CD4-positive, CD25-positive, alpha-beta regulatory T cell (primary cell): ENCODE data around the gene KRT31. TPM values are rescaled to one million over a fixed set of nuclear protein-coding genes. Genes with fewer than 3 reads are reported as not detected.
"Not testable (repeated sequence)": the region's sequence is repeated elsewhere in the genome, so short reads cannot be mapped to it uniquely, and the experiment has no call there.

ENCODE experiments used
- ATAC-seq, 2 donors: fragments of 150-1000 bp; cut with Tn5 transposase; one replicate each; pipeline ENCODE4 v1.10.0; 2021; ENCODE audit warnings: low read depth in 2 of 2, moderate number of reproducible peaks in 2 of 2, moderate library complexity in 1 of 2
- DNase-seq, 3 donors: peaks; one replicate each; pipeline versions ENCODE4 v3.0.0 to v3.0.0-alpha.2; 2012 to 2022; ENCODE audit warnings: mixed read lengths in 1 of 3
- H3K27ac ChIP-seq: one replicate; pipeline ENCODE4 v1.7.0; 2013; ENCODE audit warnings: mild to moderate bottlenecking, low read length; ENCODE audit not compliant: insufficient read depth, poor library complexity, severe bottlenecking
- H3K27me3 ChIP-seq: one replicate; pipeline ENCODE4 v1.7.0; 2013; ENCODE audit warnings: low read length; ENCODE audit not compliant: control insufficient read depth, insufficient read depth
- H3K36me3 ChIP-seq: one replicate; pipeline ENCODE4 v1.7.0; 2013; ENCODE audit warnings: mild to moderate bottlenecking, low read length, moderate library complexity; ENCODE audit not compliant: control insufficient read depth, insufficient read depth
- H3K4me1 ChIP-seq: 2 replicates; pipeline ENCODE4 v1.7.0; 2013; ENCODE audit warnings: mild to moderate bottlenecking, low read length; ENCODE audit not compliant: insufficient read depth, control insufficient read depth, poor library complexity, severe bottlenecking
- H3K4me3 ChIP-seq: one replicate; pipeline ENCODE4 v1.7.0; 2013; ENCODE audit warnings: low read depth, mild to moderate bottlenecking, low read length, moderate library complexity
- H3K9me3 ChIP-seq, 2 experiments: 1 replicate in 1 of 2; 2 replicates in 1 of 2; pipeline ENCODE4 v1.7.0; 2013; ENCODE audit warnings: low read length in 2 of 2, mild to moderate bottlenecking in 1 of 2, moderate library complexity in 1 of 2; ENCODE audit not compliant: control insufficient read depth in 2 of 2
- H3K27ac Mint-ChIP-seq, 3 donors: one replicate each; pipeline ENCODE4 v1.8.0; 2020 to 2022; ENCODE audit warnings: mild to moderate bottlenecking in 3 of 3, mixed read lengths in 3 of 3, moderate library complexity in 2 of 3
- H3K27me3 Mint-ChIP-seq: one replicate; pipeline ENCODE4 v1.8.0; 2022; ENCODE audit warnings: mild to moderate bottlenecking, mixed read lengths
- H3K36me3 Mint-ChIP-seq: one replicate; pipeline ENCODE4 v1.8.0; 2020; ENCODE audit warnings: mixed read lengths
- H3K4me1 Mint-ChIP-seq, 4 donors: one replicate each; pipeline ENCODE4 v1.8.0; 2020 to 2022; ENCODE audit warnings: mixed read lengths in 4 of 4, mild to moderate bottlenecking in 1 of 4
- H3K4me3 Mint-ChIP-seq, 4 donors: one replicate each; pipeline ENCODE4 v1.8.0; 2020 to 2022; ENCODE audit warnings: mild to moderate bottlenecking in 4 of 4, mixed read lengths in 4 of 4, moderate library complexity in 3 of 4
- H3K9me3 Mint-ChIP-seq, 7 donors: one replicate each; pipeline ENCODE4 v1.8.0; 2020 to 2022; ENCODE audit warnings: mixed read lengths in 7 of 7, mild to moderate bottlenecking in 3 of 7, moderate library complexity in 2 of 7
- polyA plus RNA-seq, 4 donors: library from polyadenylated mRNA; unstranded; fragments of 300-500 nt; fragmentation: Illumina TruSeq; gene quantifications; one replicate each; pipeline ENCODE4 v1.2.3, GENCODE V29; 2021
- total RNA-seq: library from RNA; stranded (reverse); gene quantifications from one replicate; pipeline ENCODE4 v1.2.3, GENCODE V29; 2022

Gene KRT31
- total and polyA plus RNA-seq, 5 donors from 2014 or later: not detected

DNA sequence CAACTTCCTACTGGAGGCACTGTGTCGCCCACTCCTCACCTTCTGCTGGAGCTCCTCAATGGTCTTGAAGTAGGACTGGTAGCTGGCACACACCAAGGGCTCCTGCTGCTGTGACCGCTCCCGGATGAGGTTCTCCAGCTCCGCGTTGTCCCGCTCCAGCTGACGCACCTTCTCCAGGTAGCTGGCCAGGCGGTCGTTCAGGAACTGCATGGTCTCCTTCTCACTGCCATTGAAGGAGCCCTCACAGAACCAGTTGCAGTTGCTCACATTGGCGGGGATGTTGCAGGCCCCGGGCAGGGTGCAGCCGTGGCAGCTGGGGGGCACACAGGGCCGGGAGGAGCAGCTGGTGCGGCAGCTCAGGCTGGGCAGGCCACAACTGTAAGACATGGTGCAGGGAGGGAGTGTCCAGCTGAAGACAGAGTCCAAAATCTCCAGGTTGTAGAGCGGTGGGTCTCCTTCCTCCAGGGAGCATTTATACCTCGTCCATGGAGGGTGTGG, 47.0 kb downstream of the KRT31 start, which contains the start of gene KRT33A:
Gene KRT33A (minus strand): TSS at position 448 of the 498 bp plus-strand sequence. CDS start 61 bp downstream, at position 387.
- H3K36me3 Mint-ChIP-seq: not testable (repeated sequence)

DNA sequence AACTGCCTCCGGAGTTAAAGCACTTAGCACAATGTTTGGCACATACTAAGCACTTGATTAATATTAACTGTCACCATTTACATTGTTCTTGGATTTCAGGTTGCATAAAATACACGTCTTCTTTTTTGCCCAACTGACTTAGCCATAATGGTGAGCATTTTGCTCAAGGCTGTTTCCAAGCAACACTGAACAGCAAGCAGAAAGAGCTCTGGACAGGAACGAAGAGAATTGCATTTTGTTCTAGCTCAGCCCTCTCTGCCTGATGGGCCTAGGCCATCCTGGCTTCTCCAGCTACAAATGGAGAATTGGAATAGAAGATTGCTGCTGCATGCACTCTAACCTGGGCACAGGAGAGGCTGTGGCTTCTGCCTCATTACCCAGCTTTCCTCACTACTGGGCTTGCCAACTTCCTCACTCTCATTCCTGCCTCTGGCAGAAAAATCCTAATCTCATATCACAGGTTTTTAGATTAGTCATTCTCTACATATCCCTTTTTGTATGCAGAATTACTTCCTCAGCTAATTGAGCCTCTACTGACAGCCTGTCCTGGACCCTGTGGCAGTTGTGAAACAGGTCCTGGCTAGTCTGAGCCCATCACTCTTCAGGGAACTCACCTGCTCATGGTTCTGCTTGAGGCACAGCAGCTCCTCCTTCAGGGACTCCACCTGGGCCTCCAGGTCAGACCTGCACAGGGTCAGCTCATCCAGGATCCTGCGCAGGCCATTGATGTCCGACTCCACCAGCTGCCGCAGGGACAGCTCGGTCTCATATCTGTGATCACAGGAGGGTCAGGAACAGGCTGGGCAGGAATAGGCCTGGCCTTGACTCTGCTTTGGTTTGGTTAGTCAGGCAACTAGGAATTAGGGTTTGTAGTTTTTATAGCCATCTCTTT, 49.3 kb downstream of the KRT31 start:
- no peak overlapping the region for H3K27ac Mint-ChIP-seq

More for the DNA sequence above, 47.0 kb downstream of the KRT31 start, which contains the start of gene KRT33A:
- not testable (repeated sequence) for H3K4me1 ChIP-seq, H3K9me3 ChIP-seq, H3K27ac ChIP-seq, H3K9me3 Mint-ChIP-seq, H3K27me3 ChIP-seq, H3K27ac Mint-ChIP-seq, H3K4me1 Mint-ChIP-seq, H3K36me3 ChIP-seq, H3K4me3 ChIP-seq, ATAC-seq, DNase-seq
- Mint-ChIP-seq H3K4me3 (peak within 1 kb of the TSS in 1 of 4 donors; percentile 51), H3K27me3 (peaks cover 17% of the 10 kb centered on the region)

DNA sequence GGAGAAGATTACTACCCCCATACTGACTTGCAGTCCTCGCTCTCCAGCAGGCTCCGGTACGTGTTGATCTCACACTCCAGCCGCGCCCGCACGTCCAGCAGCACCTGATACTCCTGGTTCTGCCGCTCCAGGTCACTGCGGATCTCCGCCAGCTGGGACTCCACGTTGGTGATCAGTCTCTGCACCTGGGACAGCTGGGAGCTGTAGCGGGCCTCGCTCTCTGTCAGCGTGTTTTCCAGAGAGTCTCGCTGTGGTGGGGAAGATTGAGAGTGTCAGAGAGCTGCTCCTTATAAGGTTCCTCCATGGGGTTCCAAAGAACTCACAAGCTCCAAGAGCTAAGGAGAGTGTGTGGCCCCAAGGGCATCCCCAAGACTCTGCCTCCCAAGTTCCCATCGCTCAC, 51.0 kb downstream of the KRT31 start:
- H3K36me3 Mint-ChIP-seq, H3K27ac Mint-ChIP-seq, H3K9me3 ChIP-seq, DNase-seq, H3K4me3 ChIP-seq, H3K27ac ChIP-seq, H3K4me1 ChIP-seq, H3K27me3 Mint-ChIP-seq, H3K27me3 ChIP-seq, H3K36me3 ChIP-seq, ATAC-seq, H3K4me3 Mint-ChIP-seq: not testable (repeated sequence)
- Mint-ChIP-seq H3K9me3 (peaks cover 0 to 16% (median 2%) of the 10 kb centered on the region in 7 donors), H3K4me1 (peaks cover 4 to 19% (median 13%) of the 10 kb centered on the region in 4 donors)

More for the DNA sequence above, 49.3 kb downstream of the KRT31 start:
- H3K36me3 Mint-ChIP-seq: no peaks in the 10 kb centered on the region
- Histone ChIP-seq H3K4me1 (no peaks in the 10 kb centered on the region), H3K27ac (no peak overlapping the region), H3K27me3 (no peaks in the 10 kb centered on the region), H3K4me3 (no peak overlapping the region), H3K36me3 (no peaks in the 10 kb centered on the region), H3K9me3 (no peaks in the 10 kb centered on the region)
- peaks cover 0 to 4% (median 3%) of the 10 kb centered on the region in 7 donors for H3K9me3 Mint-ChIP-seq
- no peak overlapping the region for H3K4me3 Mint-ChIP-seq
- ATAC-seq (no peak), DNase-seq (no peak)
- H3K4me1 Mint-ChIP-seq: peaks cover 0 to 10% (median 8%) of the 10 kb centered on the region in 4 donors
- peaks cover 15% of the 10 kb centered on the region for H3K27me3 Mint-ChIP-seq

DNA sequence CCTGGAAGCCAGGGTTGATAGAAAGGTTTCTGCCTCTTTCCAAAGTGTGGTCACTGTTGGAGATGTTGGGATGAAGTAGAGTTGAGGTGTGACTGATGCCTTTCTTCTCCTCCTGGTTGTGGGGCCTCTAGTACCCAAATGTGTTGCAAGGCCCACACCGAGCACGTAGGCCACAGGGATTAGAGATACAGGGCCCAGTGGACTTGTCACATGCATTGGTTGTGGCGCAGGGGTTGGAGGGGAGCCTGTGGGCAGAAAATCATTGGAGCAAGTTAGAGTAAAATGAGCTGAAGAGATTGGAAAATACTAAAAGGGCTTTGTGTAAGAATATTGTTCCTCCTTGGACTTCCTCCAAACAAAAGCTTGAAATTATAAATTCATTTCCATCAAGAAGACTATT, 51.4 kb downstream of the KRT31 start:
- Mint-ChIP-seq H3K36me3 (no peaks in the 10 kb centered on the region), H3K4me1 (peaks cover 8 to 23% (median 16%) of the 10 kb centered on the region in 4 donors), H3K27ac (no peak overlapping the region), H3K9me3 (peaks cover 0 to 16% (median 2%) of the 10 kb centered on the region in 7 donors), H3K4me3 (no peak overlapping the region), H3K27me3 (peaks cover 6% of the 10 kb centered on the region)
- peaks cover 0 to 3% of the 10 kb centered on the region in 2 experiments for H3K9me3 ChIP-seq
- no peak overlapping the region for H3K4me3 ChIP-seq
- peaks cover 10% of the 10 kb centered on the region for H3K4me1 ChIP-seq
- H3K27me3 ChIP-seq: no peaks in the 10 kb centered on the region
- H3K27ac ChIP-seq: no peak overlapping the region
- no peaks in the 10 kb centered on the region for H3K36me3 ChIP-seq
- no peak for ATAC-seq
- DNase-seq: no peak

Other genes starting within 250 kb of the KRT31 start
Only the 30 nearest of the 31 such genes appear.
- not detected for gene KRTAP4-4, start 236.9 kb downstream of the KRT31 start, total RNA-seq
- not detected for gene KRTAP4-4, start 236.9 kb downstream of the KRT31 start, polyA plus RNA-seq
- not detected for gene KRTAP4-3, start 229.4 kb downstream of the KRT31 start, total RNA-seq
- gene KRTAP4-3, start 229.4 kb downstream of the KRT31 start, polyA plus RNA-seq: not detected
- gene KRTAP4-2, start 219.4 kb downstream of the KRT31 start, total RNA-seq: not detected
- not detected for gene KRTAP4-2, start 219.4 kb downstream of the KRT31 start, polyA plus RNA-seq
- gene KRTAP4-1, start 212.7 kb downstream of the KRT31 start, total RNA-seq: not detected
- gene KRTAP4-1, start 212.7 kb downstream of the KRT31 start, polyA plus RNA-seq: not detected
- gene KRTAP9-1, start 207.7 kb downstream of the KRT31 start, total RNA-seq: not detected
- gene KRTAP9-1, start 207.7 kb downstream of the KRT31 start, polyA plus RNA-seq: not detected
- not detected for gene KRTAP9-2, start 171.0 kb downstream of the KRT31 start, total RNA-seq
- gene KRTAP9-2, start 171.0 kb downstream of the KRT31 start, polyA plus RNA-seq: not detected
- not detected for gene KRTAP9-3, start 165.2 kb downstream of the KRT31 start, total RNA-seq
- gene KRTAP9-3, start 165.2 kb downstream of the KRT31 start, polyA plus RNA-seq: not detected
- not detected for gene KRTAP9-8, start 159.6 kb downstream of the KRT31 start, total RNA-seq
- not detected for gene KRTAP9-8, start 159.6 kb downstream of the KRT31 start, polyA plus RNA-seq
- not detected for gene KRTAP9-4, start 147.9 kb downstream of the KRT31 start, total RNA-seq
- gene KRTAP9-4, start 147.9 kb downstream of the KRT31 start, polyA plus RNA-seq: not detected
- gene KRTAP9-9, start 142.2 kb downstream of the KRT31 start, total RNA-seq: not detected
- not detected for gene KRTAP9-9, start 142.2 kb downstream of the KRT31 start, polyA plus RNA-seq
- not detected for gene KRTAP9-6, start 132.2 kb downstream of the KRT31 start, total RNA-seq
- not detected for gene KRTAP9-6, start 132.2 kb downstream of the KRT31 start, polyA plus RNA-seq
- not detected for gene KRTAP9-7, start 121.9 kb downstream of the KRT31 start, total RNA-seq
- gene KRTAP9-7, start 121.9 kb downstream of the KRT31 start, polyA plus RNA-seq: not detected
- gene KRTAP29-1, start 94.8 kb downstream of the KRT31 start, total RNA-seq: not detected
- under 1 TPM in 1 of 4 donors, not detected in 3; 0.63 TPM for gene KRTAP29-1, start 94.8 kb downstream of the KRT31 start, polyA plus RNA-seq
- gene KRTAP16-1, start 88.3 kb downstream of the KRT31 start, total RNA-seq: 0.42 TPM
- under 1 TPM in 1 of 4 donors, not detected in 3; 0.17 TPM for gene KRTAP16-1, start 88.3 kb downstream of the KRT31 start, polyA plus RNA-seq
- not detected for gene KRTAP17-1, start 81.9 kb downstream of the KRT31 start, total RNA-seq
- not detected for gene KRTAP17-1, start 81.9 kb downstream of the KRT31 start, polyA plus RNA-seq
- gene KRT33A, start 46.8 kb downstream of the KRT31 start, total RNA-seq: not detected
- not detected for gene KRT33A, start 46.8 kb downstream of the KRT31 start, polyA plus RNA-seq
- gene KRT33B, start 27.8 kb downstream of the KRT31 start, total RNA-seq: not detected
- gene KRT33B, start 27.8 kb downstream of the KRT31 start, polyA plus RNA-seq: not detected
- not detected for gene KRT34, start 15.3 kb downstream of the KRT31 start, total RNA-seq
- not detected for gene KRT34, start 15.3 kb downstream of the KRT31 start, polyA plus RNA-seq
- gene KRT37, start 27.0 kb upstream of the KRT31 start, total RNA-seq: not detected
- not detected for gene KRT37, start 27.0 kb upstream of the KRT31 start, polyA plus RNA-seq
- not detected for gene KRT38, start 43.4 kb upstream of the KRT31 start, total RNA-seq
- not detected for gene KRT38, start 43.4 kb upstream of the KRT31 start, polyA plus RNA-seq
- gene KRT32, start 69.8 kb upstream of the KRT31 start, total RNA-seq: not detected
- gene KRT32, start 69.8 kb upstream of the KRT31 start, polyA plus RNA-seq: not detected
- gene KRT35, start 83.5 kb upstream of the KRT31 start, total RNA-seq: not detected
- not detected for gene KRT35, start 83.5 kb upstream of the KRT31 start, polyA plus RNA-seq
- gene KRT36, start 92.3 kb upstream of the KRT31 start, total RNA-seq: not detected
- gene KRT36, start 92.3 kb upstream of the KRT31 start, polyA plus RNA-seq: not detected
- gene KRT13, start 108.0 kb upstream of the KRT31 start, total RNA-seq: not detected
- gene KRT13, start 108.0 kb upstream of the KRT31 start, polyA plus RNA-seq: not detected
- not detected for gene KRT15, start 121.3 kb upstream of the KRT31 start, total RNA-seq
- gene KRT15, start 121.3 kb upstream of the KRT31 start, polyA plus RNA-seq: not detected
- gene KRT19, start 130.7 kb upstream of the KRT31 start, total RNA-seq: not detected
- gene KRT19, start 130.7 kb upstream of the KRT31 start, polyA plus RNA-seq: not detected
- not detected for gene KRT9, start 174.5 kb upstream of the KRT31 start, total RNA-seq
- gene KRT9, start 174.5 kb upstream of the KRT31 start, polyA plus RNA-seq: not detected
- gene KRT14, start 189.3 kb upstream of the KRT31 start, total RNA-seq: not detected
- gene KRT14, start 189.3 kb upstream of the KRT31 start, polyA plus RNA-seq: not detected
- gene KRT16, start 215.2 kb upstream of the KRT31 start, total RNA-seq: not detected
- gene KRT16, start 215.2 kb upstream of the KRT31 start, polyA plus RNA-seq: not detected
- not detected for gene KRT17, start 227.0 kb upstream of the KRT31 start, total RNA-seq
- gene KRT17, start 227.0 kb upstream of the KRT31 start, polyA plus RNA-seq: not detected